Omental fat pad (tissue), 4 donors: ENCODE results near the gene SLC39A3. TPM values are rescaled to one million over a fixed set of nuclear protein-coding genes. Genes with fewer than 3 reads are reported as not detected.

Experiments used
- ATAC-seq: fragments of 150-250 bp; one replicate; pipeline ENCODE4 v1.9.1; 2016; ENCODE audit warnings: mild to moderate bottlenecking, moderate library complexity; ENCODE audit not compliant: low FRiP score
- DNase-seq: peaks from one replicate; pipeline ENCODE4 v3.0.0-alpha.2; 2019; ENCODE audit warnings: low spot score
- total RNA-seq, 4 donors: library from RNA; depleted of rRNA; stranded (reverse); fragments of >200 nt; gene quantifications; one replicate each; pipeline ENCODE4 v1.1.0, GENCODE V29; 2016
- TF ChIP-seq, protein P1 (sequence below), 3 donors: fragments of 450-650 bp; IDR thresholded peaks; one replicate each; pipeline ENCODE4 v1.5.1; 2016 to 2017; ENCODE audit warnings: antibody characterized with exemption in 3 of 3, mild to moderate bottlenecking in 3 of 3, moderate library complexity in 2 of 3

The SLC39A3 gene
- total RNA-seq, 4 donors from 2014 or later: 26.0 to 38.0 (median 28.6) TPM

DNA sequence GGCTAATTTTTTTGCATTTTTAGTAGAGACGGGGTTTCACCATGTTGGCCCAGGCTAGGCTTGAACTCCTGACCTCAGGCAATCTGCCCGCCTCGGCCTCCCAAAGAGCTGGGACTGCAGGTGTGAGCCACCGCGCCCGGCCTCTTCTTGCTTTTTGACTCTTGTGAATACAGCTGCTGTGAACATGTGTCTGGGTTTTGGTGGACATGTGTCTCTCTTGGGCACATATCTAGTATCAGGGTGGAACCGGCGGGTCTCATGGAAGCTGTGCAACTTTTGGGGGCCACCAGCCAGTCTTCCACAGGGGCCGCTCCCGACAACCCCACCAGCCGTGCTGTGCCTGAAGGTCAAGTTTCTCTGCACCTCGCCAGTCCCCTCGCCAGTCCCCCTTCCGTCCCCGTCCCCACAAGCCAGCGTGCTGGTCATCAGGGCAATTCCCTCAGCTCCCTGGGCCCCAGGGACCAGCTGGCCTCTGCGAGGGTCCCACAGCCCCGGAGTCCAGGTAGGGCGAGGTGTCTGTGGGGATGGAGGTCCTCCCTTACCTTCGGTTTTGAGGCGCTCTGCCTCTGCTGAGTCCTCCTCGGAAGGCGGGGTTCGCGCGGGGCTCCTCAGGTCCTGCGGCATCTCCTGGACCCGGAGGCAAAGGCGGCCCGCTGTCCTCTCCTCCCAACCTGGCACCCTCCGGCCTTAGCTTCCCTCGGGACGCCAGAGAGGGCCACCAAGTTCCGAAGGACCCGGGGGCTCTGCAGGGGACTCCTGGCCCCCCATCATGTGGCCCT is 27.0 kb upstream of the SLC39A3 start:
- DNase-seq: no peak
- TF ChIP-seq, protein P1, sequence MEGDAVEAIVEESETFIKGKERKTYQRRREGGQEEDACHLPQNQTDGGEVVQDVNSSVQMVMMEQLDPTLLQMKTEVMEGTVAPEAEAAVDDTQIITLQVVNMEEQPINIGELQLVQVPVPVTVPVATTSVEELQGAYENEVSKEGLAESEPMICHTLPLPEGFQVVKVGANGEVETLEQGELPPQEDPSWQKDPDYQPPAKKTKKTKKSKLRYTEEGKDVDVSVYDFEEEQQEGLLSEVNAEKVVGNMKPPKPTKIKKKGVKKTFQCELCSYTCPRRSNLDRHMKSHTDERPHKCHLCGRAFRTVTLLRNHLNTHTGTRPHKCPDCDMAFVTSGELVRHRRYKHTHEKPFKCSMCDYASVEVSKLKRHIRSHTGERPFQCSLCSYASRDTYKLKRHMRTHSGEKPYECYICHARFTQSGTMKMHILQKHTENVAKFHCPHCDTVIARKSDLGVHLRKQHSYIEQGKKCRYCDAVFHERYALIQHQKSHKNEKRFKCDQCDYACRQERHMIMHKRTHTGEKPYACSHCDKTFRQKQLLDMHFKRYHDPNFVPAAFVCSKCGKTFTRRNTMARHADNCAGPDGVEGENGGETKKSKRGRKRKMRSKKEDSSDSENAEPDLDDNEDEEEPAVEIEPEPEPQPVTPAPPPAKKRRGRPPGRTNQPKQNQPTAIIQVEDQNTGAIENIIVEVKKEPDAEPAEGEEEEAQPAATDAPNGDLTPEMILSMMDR (IDR thresholded peaks at IDR 0.05): no peak
- ATAC-seq: no peak

DNA sequence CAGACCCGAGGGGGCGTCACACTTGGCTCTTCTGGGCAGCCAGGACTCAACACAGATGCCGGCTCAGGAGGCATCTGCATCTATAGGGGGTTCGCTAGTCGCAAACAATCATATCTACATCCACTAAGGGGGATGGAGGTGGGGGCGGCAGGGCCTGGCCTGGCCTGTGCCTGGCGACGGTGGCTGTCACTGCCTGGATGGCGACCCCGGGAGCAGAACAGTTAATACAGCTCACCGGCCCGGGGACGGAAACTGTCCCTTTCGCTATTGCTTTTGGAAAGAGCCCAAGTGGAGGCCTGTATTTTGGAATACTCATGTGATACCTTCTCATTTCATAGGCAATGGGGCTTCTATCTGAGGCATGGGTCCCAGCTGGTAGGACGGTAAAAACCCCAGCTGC is 25.6 kb upstream of the SLC39A3 start:
- DNase-seq (no peak), ATAC-seq (no peak)
- TF ChIP-seq, protein P1 (IDR thresholded peaks at IDR 0.05): no peak

GRCh38 chr19:2764945-2765344 is 25.1 kb upstream of the SLC39A3 start:
- TF ChIP-seq, protein P1 (IDR thresholded peaks at IDR 0.05): no peak

GRCh38 chr19:2763687-2764086 is 23.9 kb upstream of the SLC39A3 start:
- ATAC-seq (no peak), DNase-seq (no peak)
- TF ChIP-seq, protein P1 (IDR thresholded peaks at IDR 0.05): no peak

More at GRCh38 chr19:2764945-2765344, 25.1 kb upstream of the SLC39A3 start:
- no peak for DNase-seq
- no peak for ATAC-seq

DNA sequence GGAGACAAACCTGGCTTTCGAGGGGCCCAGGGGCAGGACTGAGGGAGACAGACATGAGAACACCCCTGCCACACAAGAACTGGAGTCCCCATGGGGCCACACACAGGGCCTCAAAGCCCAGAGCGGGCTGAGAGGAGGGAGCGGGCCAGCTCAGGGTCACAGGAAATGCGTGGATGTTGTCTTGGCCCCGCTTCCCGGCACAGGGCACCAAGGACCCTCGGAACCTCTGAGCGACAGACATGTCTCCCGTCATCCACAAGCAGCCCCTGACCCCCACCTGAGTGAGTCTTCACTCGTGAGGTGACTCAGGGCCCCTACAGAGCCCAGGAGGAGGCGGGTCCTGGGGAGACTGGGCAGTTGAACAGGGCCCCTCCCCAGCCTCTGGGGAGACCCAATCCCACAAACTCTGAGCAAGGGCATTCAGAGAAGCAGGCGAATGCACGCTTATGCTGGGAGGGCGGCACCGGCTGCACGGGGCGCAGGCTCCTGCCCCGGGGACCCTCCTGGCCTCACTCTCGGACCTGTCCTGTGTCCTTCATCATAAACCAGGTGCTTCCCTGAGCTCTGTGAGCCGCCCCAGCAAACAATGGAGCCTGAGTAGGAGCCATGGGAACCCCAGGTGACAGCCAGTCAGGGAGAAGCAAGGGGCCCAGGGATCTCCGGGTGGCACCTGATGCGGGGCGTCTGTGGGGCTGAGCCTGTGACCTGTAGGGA is 23.1 kb upstream of the SLC39A3 start:
- ATAC-seq: no peak
- DNase-seq: no peak
- TF ChIP-seq, protein P1 (IDR thresholded peaks at IDR 0.05): no peak

- TF ChIP-seq, protein P1 (IDR thresholded peaks at IDR 0.05): no peak
- ATAC-seq (no peak), DNase-seq (no peak)
These were observed 22.3 kb upstream of the SLC39A3 start for GRCh38 chr19:2761876-2762782.
